ENCODE results near the gene HOXD11. TPM values are rescaled to one million over a fixed set of nuclear protein-coding genes. Genes with fewer than 3 reads are reported as not detected.

The HOXD11 gene
- total and polyA plus RNA-seq, 2 of the 4 experiments (the other 2 are of a cell fraction) = not detected

- TF ChIP-seq USF2 (IDR thresholded peaks at IDR 0.05; ENCODE audit: low read depth, low read length) (no peak), CEBPB (IDR thresholded peaks at IDR 0.05; ENCODE audit: low read depth, low read length) (no peak), RFX5 (IDR thresholded peaks at IDR 0.05; ENCODE audit: low read depth, low read length) (no peak), FOS (IDR thresholded peaks at IDR 0.05; ENCODE audit: low read depth, low read length) (no peak), RCOR1 (IDR thresholded peaks at IDR 0.05; ENCODE audit: insufficient replicate concordance, low read length) (no peak)
These were observed 26.3 kb downstream of the HOXD11 start (continued) for GRCh38 chr2:176133389-176133788.

- ChIA-PET POLR2A (ENCODE audit: unreplicated experiment) (no interaction called here), CTCF (interaction anchor here (3.0 to 3.1 kb wide), 2 partner anchors 321 to 503 kb away, joined by 9 to 23 read pairs; no protein-coding TSS in a partner anchor)
- Histone ChIP-seq H2BK20ac (ENCODE audit: low read depth, low read length) (no peak overlapping the region), H3K79me1 (ENCODE audit: low read depth in 1 of 2, low read length in 2 of 2) (no peaks in the 10 kb centered on the region), H3K4me1 (ENCODE audit: control insufficient read depth, insufficient read depth, low read length) (no peaks in the 10 kb centered on the region), H3K27me3 (ENCODE audit: control insufficient read depth, insufficient read depth, low read length) (peaks cover 93% of the 10 kb centered on the region), H2BK15ac (ENCODE audit: low read depth, low read length) (no peak overlapping the region), H3K4me2 (ENCODE audit: low read depth, low read length) (no peak overlapping the region), H3K4me3 (ENCODE audit: insufficient read depth, low read depth, low read length) (no peak overlapping the region), H2AFZ (replicated peaks; ENCODE audit: low read length, poor library complexity) (no peak overlapping the region), H3K14ac (replicated peaks; ENCODE audit: low read depth, low read length) (no peak overlapping the region), H4K5ac (ENCODE audit: low read depth, low read length) (no peak overlapping the region), H4K91ac (ENCODE audit: insufficient read depth, low read depth, low read length) (no peak overlapping the region), H3K9me3 (ENCODE audit: control insufficient read depth, insufficient read depth, low read length) (peaks cover 1% of the 10 kb centered on the region), H3K27ac (ENCODE audit: insufficient read depth, low read length) (no peak overlapping the region), H3K56ac (ENCODE audit: extremely low read depth, insufficient read depth, low read length) (no peak overlapping the region), H2AK9ac (replicated peaks; ENCODE audit: low read depth, low read length, poor library complexity) (no peak overlapping the region), H4K8ac (ENCODE audit: low read depth in 2 of 2, low read length in 2 of 2) (no peak overlapping the region), H3K9me1 (ENCODE audit: insufficient read depth, low read length) (no peaks in the 10 kb centered on the region), H3K23ac (ENCODE audit: low read depth, low read length) (no peak overlapping the region), H2BK120ac (ENCODE audit: low read depth, low read length) (no peak overlapping the region), H2AK5ac (ENCODE audit: low read depth, low read length) (no peak overlapping the region), H2BK5ac (ENCODE audit: low read depth, low read length, poor library complexity, severe bottlenecking) (no peak overlapping the region), H3K36me3 (ENCODE audit: control insufficient read depth, insufficient read depth, low read length) (no peaks in the 10 kb centered on the region), H4K20me1 (ENCODE audit: insufficient read depth, low read length) (no peaks in the 10 kb centered on the region), H3K4ac (ENCODE audit: low read depth, low read length) (no peak overlapping the region), H3K9ac (ENCODE audit: low read depth, low read length) (no peak overlapping the region), H3K18ac (ENCODE audit: low read depth, low read length) (no peak overlapping the region)
- no CpG with 5 or more reads among the region's 4 CpGs for WGBS, 2 experiments (ENCODE audit: extremely low coverage in 2 of 2, insufficient read length in 1 of 2)
- ATAC-seq (ENCODE audit: low read depth) = no peak
- BruUV-seq (replicated peaks) = no TSS peak
- in situ Hi-C loops (cut with MboI; ENCODE audit: low sequenced_read_pairs) = no loop called here
- intact Hi-C loops (cut with micrococcal nuclease) = no loop called here
- dilution Hi-C loops (cut with HindIII; ENCODE audit: low sequenced_read_pairs, unreplicated experiment) = no loop called here
- TF ChIP-seq RAD21 (IDR thresholded peaks at IDR 0.05; ENCODE audit: low read length) = no peak
- TF ChIP-seq CTCF (conservative IDR thresholded peaks at IDR 0.05; ENCODE audit: low read depth, low read length) = no peak
- no peak for TF ChIP-seq MAFK (IDR thresholded peaks at IDR 0.05; ENCODE audit: low read depth, low read length)
- no peak for TF ChIP-seq CEBPB (IDR thresholded peaks at IDR 0.05; ENCODE audit: low read depth, low read length)
- no peak for TF ChIP-seq RCOR1 (IDR thresholded peaks at IDR 0.05; ENCODE audit: insufficient replicate concordance, low read length)
- no peak for TF ChIP-seq FOS (IDR thresholded peaks at IDR 0.05; ENCODE audit: low read depth, low read length)
- no peak for TF ChIP-seq BHLHE40 (IDR thresholded peaks at IDR 0.05; ENCODE audit: low read depth, low read length)
- TF ChIP-seq MAZ (IDR thresholded peaks at IDR 0.05; ENCODE audit: borderline replicate concordance, low read depth, low read length) = no peak
- no peak for TF ChIP-seq RFX5 (IDR thresholded peaks at IDR 0.05; ENCODE audit: low read depth, low read length)
- TF ChIP-seq NFE2L2 (IDR thresholded peaks at IDR 0.05; ENCODE audit: low read depth, low read length) = no peak
- DNase-seq = no peak
These were observed 27.0 kb downstream of the HOXD11 start for GRCh38 chr2:176134035-176134434.
